PC-9 (cell line): Measurements from ENCODE around the gene ESR1.
"Not testable (repeated sequence)": the region's sequence is repeated elsewhere in the genome, so short reads cannot be mapped to it uniquely, and the experiment has no call there.

ENCODE experiments used
- CTCF ChIP-seq: fragments of 200-600 bp; sonication (generic); conservative IDR thresholded peaks from 2 replicates; pipeline ENCODE4 v1.6.1; 2017; ENCODE audit warnings: mixed run types, antibody characterized with exemption, mild to moderate bottlenecking, moderate library complexity
- EZH2 ChIP-seq: fragments of 200-600 bp; sonication (generic); IDR thresholded peaks from 2 replicates; pipeline ENCODE4 v1.8.0; 2017; ENCODE audit warnings: antibody characterized with exemption, low read depth

GRCh38 chr6:151964412-151964811, 156.9 kb downstream of the ESR1 start:
- TF ChIP-seq CTCF, EZH2: not testable (repeated sequence)
